ENCODE measurements around the gene PFKFB4. TPM values are rescaled to one million over a fixed set of nuclear protein-coding genes. Genes with fewer than 3 reads are reported as not detected.

PFKFB4 gene
- total and polyA plus RNA-seq, 2 of the 8 experiments (the other 6 are each of a cell fraction or from before 2014, with no cell fraction given) = 10.7 to 20.1 TPM

GRCh38 chr3:48566401-48566760 is 9.8 kb upstream of the PFKFB4 start:
- H2BK5ac ChIP-seq (ENCODE audit: low read depth, low read length) = no peak overlapping the region
- no peaks in the 10 kb centered on the region for H3K79me1 ChIP-seq (ENCODE audit: low read depth, low read length)
- H4K8ac ChIP-seq (ENCODE audit: extremely low read depth, insufficient read depth, low read length) = no peak overlapping the region
- no peak overlapping the region for H3K4me2 ChIP-seq (ENCODE audit: insufficient read depth in 1 of 2, low read depth in 2 of 2, low read length in 2 of 2)
- no peak overlapping the region for H2AK5ac ChIP-seq (ENCODE audit: low read depth, low read length)
- TF ChIP-seq BRCA1 (IDR thresholded peaks at IDR 0.05; ENCODE audit: low read depth, low read length) = no peak
- TF ChIP-seq USF2 (IDR thresholded peaks at IDR 0.05; ENCODE audit: low read length) = no peak
- no peak for TF ChIP-seq POU5F1 (IDR thresholded peaks at IDR 0.05; ENCODE audit: low read depth, low read length)
- TF ChIP-seq RXRA (IDR thresholded peaks at IDR 0.05; ENCODE audit: insufficient read depth, low read depth, low read length) = no peak
- TF ChIP-seq RAD21 (IDR thresholded peaks at IDR 0.05 in 1 of 2, conservative IDR thresholded peaks at IDR 0.05 in 1 of 2; ENCODE audit: low read depth in 2 of 2, low read length in 2 of 2) = no peak
- TF ChIP-seq TEAD4 (IDR thresholded peaks at IDR 0.05; ENCODE audit: low read depth, low read length) = no peak
- TF ChIP-seq RBBP5 (IDR thresholded peaks at IDR 0.05; ENCODE audit: borderline replicate concordance, low read depth, low read length) = no peak
- no peak for TF ChIP-seq EGR1 (IDR thresholded peaks at IDR 0.05; ENCODE audit: borderline replicate concordance, low read depth, low read length)
- no peak for TF ChIP-seq ASH2L (IDR thresholded peaks at IDR 0.05; ENCODE audit: low read length)
- no peak for TF ChIP-seq SIRT6 (IDR thresholded peaks at IDR 0.05; ENCODE audit: low read length)
- H3K27ac ChIP-seq (ENCODE audit: low read depth, low read length) = no peak overlapping the region
- peaks cover 0 to 9% (median 5%) of the 10 kb centered on the region in 4 experiments; a peak in 6 of 7 replicates for H3K4me1 ChIP-seq (replicated peaks in 1 of 4; ENCODE audit: control insufficient read depth in 3 of 4, insufficient read depth in 4 of 4, low read length in 3 of 4)
- H4K91ac ChIP-seq (replicated peaks; ENCODE audit: insufficient read length, low read length) = no peak overlapping the region
- no peak overlapping the region for H3K18ac ChIP-seq (ENCODE audit: extremely low read depth, low read length)
- H3K14ac ChIP-seq (ENCODE audit: insufficient read length) = no peak overlapping the region
- H2AFZ ChIP-seq (ENCODE audit: low read length) = no peak overlapping the region
- no peaks in the 10 kb centered on the region for H3K27me3 ChIP-seq (replicated peaks in 1 of 4; ENCODE audit: control insufficient read depth in 3 of 4, extremely low read depth in 1 of 4, insufficient read depth in 3 of 4, low read length in 3 of 4)
- DNase-seq (ENCODE audit: low read depth in 1 of 2, low spot score in 2 of 2) = no peak
- H3K56ac ChIP-seq (replicated peaks; ENCODE audit: insufficient read length, low read depth, low read length) = no peak overlapping the region
- 94% methylated on average over 8 of the region's 9 CpGs; no CpG with 5 or more reads in 1 of the 2 experiments for WGBS, 2 experiments (ENCODE audit: extremely low coverage in 1 of 2, insufficient coverage in 1 of 2, insufficient read length in 1 of 2, insufficient replicate concordance in 2 of 2, low coverage in 1 of 2, low lambda C conversion rate in 2 of 2, missing lambda C conversion rate in 1 of 2)
- no peaks in the 10 kb centered on the region for H3K23me2 ChIP-seq (ENCODE audit: low read depth, low read length)
- no peak overlapping the region for H3K23ac ChIP-seq (ENCODE audit: insufficient read length)
- H3K36me3 ChIP-seq (ENCODE audit: control insufficient read depth in 2 of 4, insufficient read depth in 4 of 4, low read length in 3 of 4) = no peaks in the 10 kb centered on the region
- H2BK15ac ChIP-seq (ENCODE audit: low read length) = no peak overlapping the region
- H4K5ac ChIP-seq (ENCODE audit: insufficient read length, low read depth, low read length) = no peak overlapping the region
- H2BK20ac ChIP-seq (ENCODE audit: low read length) = no peak overlapping the region
- no peaks in the 10 kb centered on the region for H4K20me1 ChIP-seq (replicated peaks in 1 of 2; ENCODE audit: control insufficient read depth in 1 of 2, insufficient read depth in 2 of 2, low read length in 2 of 2)
- no peak overlapping the region for H3K4me3 ChIP-seq (ENCODE audit: extremely low read depth in 1 of 4, insufficient read depth in 2 of 4, low read depth in 3 of 4, low read length in 4 of 4)
- no peaks in the 10 kb centered on the region for H3K9me3 ChIP-seq (ENCODE audit: insufficient read depth in 2 of 2, low read depth in 1 of 2, low read length in 1 of 2)
- no peaks in the 10 kb centered on the region for H3K79me2 ChIP-seq (ENCODE audit: control insufficient read depth in 1 of 2, insufficient read depth in 2 of 2, low read length in 2 of 2)
- ChIA-PET POLR2A (ENCODE audit: partially characterized antibody) (interaction anchor here (1.0 to 2.2 kb wide), 3 partner anchors 9 to 97 kb away, joined by 3 to 9 read pairs (median 8); partner anchors contain the start of genes CELSR3 and PFKFB4), CTCF (ENCODE audit: partially characterized antibody) (interaction anchor here (1.2 to 6.1 kb wide), 5 partner anchors 9 to 173 kb away, joined by 3 to 32 read pairs (median 3); partner anchors contain the start of gene PFKFB4)
- no peak overlapping the region for H3K4ac ChIP-seq (replicated peaks; ENCODE audit: insufficient read length, low read depth, low read length)
- no peak overlapping the region for H3K9ac ChIP-seq (replicated peaks in 1 of 4; ENCODE audit: extremely low read depth in 1 of 4, low read depth in 3 of 4, low read length in 3 of 4)
- no peak overlapping the region for H2BK12ac ChIP-seq (ENCODE audit: low read depth, low read length)
- FAIRE-seq = no peak
- H2BK120ac ChIP-seq (replicated peaks; ENCODE audit: low read depth, low read length) = no peak overlapping the region

Data from H1 (cell line).